ENCODE data around the gene EXOC1L. TPM values are rescaled to one million over a fixed set of nuclear protein-coding genes. Genes with fewer than 3 reads are reported as not detected.
A peak's percentile ranks its signal among the peaks of the same experiment; 100 is the strongest.
"Not testable (repeated sequence)": the region's sequence is repeated elsewhere in the genome, so short reads cannot be mapped to it uniquely, and the experiment has no call there.

EXOC1L gene
- total RNA-seq, 1 donor from 2014 or later: not detected

GRCh38 chr4:55838952-55839351, 19.4 kb downstream of the EXOC1L start:
- no peak for TF ChIP-seq CTCF (IDR thresholded peaks at IDR 0.05)
- Mint-ChIP-seq H3K4me3 (ENCODE audit: unreplicated experiment) (no peak overlapping the region), H3K4me1 (ENCODE audit: unreplicated experiment) (peaks cover 10% of the 10 kb centered on the region), H3K36me3 (ENCODE audit: unreplicated experiment) (no peaks in the 10 kb centered on the region), H3K9me3 (ENCODE audit: unreplicated experiment) (peaks cover 6% of the 10 kb centered on the region), H3K27ac (ENCODE audit: unreplicated experiment) (no peak overlapping the region), H3K27me3 (ENCODE audit: unreplicated experiment) (peaks cover 25% of the 10 kb centered on the region)
- no peak for DNase-seq (ENCODE audit: extremely low spot score, unreplicated experiment)

- H3K9me3 Mint-ChIP-seq (ENCODE audit: unreplicated experiment): peaks cover 6% of the 10 kb centered on the region
- no peak for TF ChIP-seq CTCF (IDR thresholded peaks at IDR 0.05)
- peaks cover 13% of the 10 kb centered on the region for H3K27me3 Mint-ChIP-seq (ENCODE audit: unreplicated experiment)
- H3K27ac Mint-ChIP-seq (ENCODE audit: unreplicated experiment): no peak overlapping the region
- H3K36me3 Mint-ChIP-seq (ENCODE audit: unreplicated experiment): no peaks in the 10 kb centered on the region
- no peak for DNase-seq (ENCODE audit: extremely low spot score, unreplicated experiment)
- peaks cover 10% of the 10 kb centered on the region for H3K4me1 Mint-ChIP-seq (ENCODE audit: unreplicated experiment)
- H3K4me3 Mint-ChIP-seq (ENCODE audit: unreplicated experiment): no peak overlapping the region
Measured at GRCh38 chr4:55840956-55841355, 21.4 kb downstream of the EXOC1L start.

- Mint-ChIP-seq H3K4me3 (ENCODE audit: unreplicated experiment) (peak overlapping the region; percentile 22), H3K4me1 (ENCODE audit: unreplicated experiment) (peaks cover 10% of the 10 kb centered on the region)
- not testable (repeated sequence) for H3K36me3 Mint-ChIP-seq (ENCODE audit: unreplicated experiment); H3K27me3 Mint-ChIP-seq (ENCODE audit: unreplicated experiment); H3K27ac Mint-ChIP-seq (ENCODE audit: unreplicated experiment); H3K9me3 Mint-ChIP-seq (ENCODE audit: unreplicated experiment); DNase-seq (ENCODE audit: extremely low spot score, unreplicated experiment)
Measured at GRCh38 chr4:55841373-55842239, 22.0 kb downstream of the EXOC1L start.

- H3K9me3 Mint-ChIP-seq (ENCODE audit: unreplicated experiment); H3K27ac Mint-ChIP-seq (ENCODE audit: unreplicated experiment); DNase-seq (ENCODE audit: extremely low spot score, unreplicated experiment); H3K36me3 Mint-ChIP-seq (ENCODE audit: unreplicated experiment); H3K27me3 Mint-ChIP-seq (ENCODE audit: unreplicated experiment); H3K4me3 Mint-ChIP-seq (ENCODE audit: unreplicated experiment): not testable (repeated sequence)
- peaks cover 10% of the 10 kb centered on the region for H3K4me1 Mint-ChIP-seq (ENCODE audit: unreplicated experiment)
Measured at GRCh38 chr4:55842312-55842711, 22.7 kb downstream of the EXOC1L start.

GRCh38 chr4:55849724-55850123, 30.1 kb downstream of the EXOC1L start:
- Mint-ChIP-seq H3K9me3 (ENCODE audit: unreplicated experiment) (no peaks in the 10 kb centered on the region), H3K36me3 (ENCODE audit: unreplicated experiment) (no peaks in the 10 kb centered on the region), H3K4me1 (ENCODE audit: unreplicated experiment) (peaks cover 3% of the 10 kb centered on the region), H3K27ac (ENCODE audit: unreplicated experiment) (no peak overlapping the region), H3K27me3 (ENCODE audit: unreplicated experiment) (peaks cover 24% of the 10 kb centered on the region), H3K4me3 (ENCODE audit: unreplicated experiment) (no peak overlapping the region)
- no peak for TF ChIP-seq CTCF (IDR thresholded peaks at IDR 0.05)
- DNase-seq (ENCODE audit: extremely low spot score, unreplicated experiment): no peak

GRCh38 chr4:55851885-55852284, 32.3 kb downstream of the EXOC1L start:
- Mint-ChIP-seq H3K27me3 (ENCODE audit: unreplicated experiment) (peaks cover 24% of the 10 kb centered on the region), H3K9me3 (ENCODE audit: unreplicated experiment) (no peaks in the 10 kb centered on the region), H3K4me3 (ENCODE audit: unreplicated experiment) (no peak overlapping the region), H3K27ac (ENCODE audit: unreplicated experiment) (no peak overlapping the region), H3K36me3 (ENCODE audit: unreplicated experiment) (no peaks in the 10 kb centered on the region), H3K4me1 (ENCODE audit: unreplicated experiment) (peaks cover 3% of the 10 kb centered on the region)
- TF ChIP-seq CTCF (IDR thresholded peaks at IDR 0.05): no peak
- no peak for DNase-seq (ENCODE audit: extremely low spot score, unreplicated experiment)

Measured in osteocyte (in vitro differentiated cells).